GM13977 (cell line): ENCODE measurements around the gene TNFRSF8.

Experiments used
- DNase-seq: peaks from one replicate; pipeline ENCODE4 v3.0.0; 2012; ENCODE audit warnings: low spot score
- in situ Hi-C: fragments of 300-500 bp; cut with MboI; formaldehyde crosslinking; loops from one replicate; pipeline ENCODE4 v1.12.0; 2022; ENCODE audit warnings: low sequenced_read_pairs, low pct_unique_long_range_greater_than_20kb, mixed read lengths, inconsistent platforms; ENCODE audit not compliant: unreplicated experiment
- TF ChIP-seq, protein P1 (sequence below): IDR thresholded peaks from 2 replicates; pipeline ENCODE4 v1.5.1; 2012; ENCODE audit warnings: mild to moderate bottlenecking, control low read depth; ENCODE audit not compliant: insufficient read depth; ENCODE audit errors: extremely low read depth, missing control alignments

TNFRSF8 gene

DNA sequence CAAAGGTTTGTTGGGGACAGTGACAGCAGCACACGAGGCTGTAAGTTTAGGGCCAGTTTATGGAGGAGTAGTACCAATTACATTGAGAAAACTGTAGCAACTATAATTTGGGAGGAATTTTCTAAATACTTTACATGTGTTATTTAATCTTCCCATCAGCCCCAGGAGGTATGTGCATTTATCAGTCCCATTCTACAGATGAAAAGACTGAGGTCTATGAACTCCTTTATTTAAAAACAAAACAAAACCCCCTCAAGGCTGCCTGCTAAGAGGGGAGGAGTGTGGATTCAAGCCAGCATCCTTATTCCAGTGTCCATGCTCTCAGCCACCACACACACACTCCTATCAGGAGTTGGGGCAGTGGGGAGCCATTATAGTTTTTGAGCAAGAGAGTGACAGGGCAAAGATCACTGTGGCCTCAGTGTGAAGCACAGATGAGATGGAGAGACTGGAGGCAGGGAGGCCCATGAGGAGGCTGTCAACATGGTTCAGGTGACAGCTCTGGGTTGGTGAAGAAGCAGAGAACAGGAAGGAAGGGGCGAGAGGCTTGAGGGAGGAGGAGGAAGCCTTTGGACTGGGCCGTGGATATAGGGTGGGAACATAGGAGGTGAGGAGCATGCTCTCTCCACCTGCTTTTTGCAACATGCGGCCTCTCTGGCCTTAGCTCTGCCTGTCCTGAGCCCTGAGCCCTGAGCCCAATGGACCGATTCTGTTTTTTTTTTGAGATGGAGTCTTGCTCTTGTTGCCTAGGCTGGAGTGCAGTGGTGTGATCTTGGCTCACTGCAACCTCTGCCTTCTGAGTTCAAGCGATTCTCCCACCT, 113.4 kb downstream of the TNFRSF8 start:
- in situ Hi-C loops = no loop called here
- TF ChIP-seq, protein P1, sequence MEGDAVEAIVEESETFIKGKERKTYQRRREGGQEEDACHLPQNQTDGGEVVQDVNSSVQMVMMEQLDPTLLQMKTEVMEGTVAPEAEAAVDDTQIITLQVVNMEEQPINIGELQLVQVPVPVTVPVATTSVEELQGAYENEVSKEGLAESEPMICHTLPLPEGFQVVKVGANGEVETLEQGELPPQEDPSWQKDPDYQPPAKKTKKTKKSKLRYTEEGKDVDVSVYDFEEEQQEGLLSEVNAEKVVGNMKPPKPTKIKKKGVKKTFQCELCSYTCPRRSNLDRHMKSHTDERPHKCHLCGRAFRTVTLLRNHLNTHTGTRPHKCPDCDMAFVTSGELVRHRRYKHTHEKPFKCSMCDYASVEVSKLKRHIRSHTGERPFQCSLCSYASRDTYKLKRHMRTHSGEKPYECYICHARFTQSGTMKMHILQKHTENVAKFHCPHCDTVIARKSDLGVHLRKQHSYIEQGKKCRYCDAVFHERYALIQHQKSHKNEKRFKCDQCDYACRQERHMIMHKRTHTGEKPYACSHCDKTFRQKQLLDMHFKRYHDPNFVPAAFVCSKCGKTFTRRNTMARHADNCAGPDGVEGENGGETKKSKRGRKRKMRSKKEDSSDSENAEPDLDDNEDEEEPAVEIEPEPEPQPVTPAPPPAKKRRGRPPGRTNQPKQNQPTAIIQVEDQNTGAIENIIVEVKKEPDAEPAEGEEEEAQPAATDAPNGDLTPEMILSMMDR = no peak
- no peak for DNase-seq

DNA sequence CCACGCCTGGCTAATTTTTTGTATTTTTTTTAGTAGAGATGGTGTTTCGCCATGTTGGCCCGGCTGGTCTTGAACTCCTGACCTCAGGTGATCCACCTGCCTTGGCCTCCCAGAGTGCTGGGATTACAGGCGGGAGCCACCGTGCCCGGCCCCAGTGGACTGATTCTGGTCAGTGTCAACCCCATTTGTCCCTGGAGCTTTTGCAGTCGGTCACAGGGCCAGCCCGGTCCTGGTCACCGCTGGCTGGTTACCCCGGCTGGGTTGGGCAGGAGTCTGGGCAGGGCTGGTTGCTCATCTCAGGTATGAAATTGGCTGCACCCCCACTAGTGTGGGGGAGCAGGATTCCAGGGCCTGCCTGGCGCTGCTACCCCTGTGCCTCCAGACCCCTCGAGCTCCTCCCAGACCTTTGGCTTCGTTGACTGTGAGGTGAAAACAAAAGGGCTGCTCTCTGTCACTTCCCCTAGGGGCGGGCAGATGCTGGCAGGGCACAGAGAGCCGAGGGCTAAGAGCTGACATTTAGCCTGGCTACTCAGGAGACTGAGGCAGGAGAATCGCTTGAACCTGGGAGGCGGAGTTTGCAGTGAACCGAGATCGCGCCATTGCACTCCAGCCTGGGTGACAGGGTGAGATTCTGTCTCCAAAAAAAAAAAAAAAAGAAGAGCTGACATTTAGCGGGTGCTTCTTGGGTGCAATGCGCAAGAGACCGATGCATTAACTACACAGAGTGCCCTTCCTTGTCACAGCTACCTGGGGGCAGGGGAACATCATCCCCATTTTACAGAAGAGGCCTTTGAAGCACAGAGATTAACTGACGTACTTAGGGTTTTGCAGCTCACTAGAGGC, 114.3 kb downstream of the TNFRSF8 start:
- TF ChIP-seq, protein P1 = no peak
- in situ Hi-C loops = no loop called here
- no peak for DNase-seq

DNA sequence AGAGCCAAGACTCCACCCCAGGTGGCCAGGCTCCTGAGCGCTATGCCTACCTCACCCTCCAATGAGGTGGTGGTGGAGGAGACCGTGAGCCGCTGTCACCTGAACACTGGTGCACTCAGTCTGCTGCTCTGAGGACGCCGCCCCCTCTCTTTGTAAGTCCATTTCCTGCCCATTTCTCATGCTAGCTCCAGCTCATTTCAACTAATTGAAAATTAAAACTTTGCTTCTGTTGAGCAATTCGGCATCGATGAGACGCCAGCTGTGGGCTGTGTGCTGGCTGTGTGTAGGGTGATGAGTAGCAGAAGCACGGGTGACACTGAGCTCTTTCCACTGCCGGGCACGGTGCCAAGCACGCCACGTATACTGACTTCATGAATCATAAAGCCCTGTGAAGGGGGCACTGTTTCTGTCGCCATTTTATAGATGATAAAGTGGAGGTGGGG, 114.9 kb downstream of the TNFRSF8 start:
- in situ Hi-C loops = no loop called here
- TF ChIP-seq, protein P1 = no peak
- DNase-seq = no peak

DNA sequence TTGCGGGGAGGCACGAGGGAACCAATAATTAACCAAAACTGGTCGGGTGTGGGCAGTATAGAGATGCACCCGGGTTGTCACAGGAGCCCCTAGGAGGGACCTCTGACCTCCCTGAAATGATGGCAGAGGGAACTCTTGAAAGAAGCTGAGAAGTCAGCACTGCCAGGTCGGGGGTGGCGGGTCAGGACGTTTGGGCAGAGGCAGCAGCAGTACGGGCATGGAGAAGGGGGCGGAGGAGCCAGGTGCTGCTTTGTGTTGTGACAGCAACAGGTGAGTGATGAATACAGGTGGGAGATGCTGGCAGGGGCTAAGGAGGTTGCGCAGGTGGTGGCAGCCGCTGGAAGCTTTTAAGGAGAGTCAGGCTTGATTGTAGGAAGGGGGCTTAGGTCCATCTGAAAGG, 115.4 kb downstream of the TNFRSF8 start:
- TF ChIP-seq, protein P1 = no peak
- in situ Hi-C loops = no loop called here
- no peak for DNase-seq

DNA sequence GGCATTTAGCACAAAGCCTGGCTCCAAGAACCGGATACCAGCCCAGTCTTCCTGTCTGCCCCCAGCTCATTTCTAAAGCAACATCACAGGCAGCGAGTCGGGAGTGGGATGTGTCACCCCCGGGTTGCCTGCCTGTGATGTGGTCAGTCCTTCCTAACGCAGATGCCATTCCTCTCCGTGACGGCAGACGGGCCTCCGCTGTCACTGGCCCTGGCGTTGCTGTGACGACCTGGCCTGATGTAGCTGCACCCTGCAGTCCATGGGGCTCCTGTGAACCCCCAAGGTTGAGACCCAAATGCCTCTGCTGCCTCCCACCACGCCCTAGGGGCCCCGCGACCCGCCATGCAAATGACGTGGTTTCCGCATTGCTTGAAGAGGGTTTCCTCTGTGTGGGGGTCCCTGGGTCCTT, 116.0 kb downstream of the TNFRSF8 start:
- in situ Hi-C loops = no loop called here
- TF ChIP-seq, protein P1 = no peak
- DNase-seq = no peak

DNA sequence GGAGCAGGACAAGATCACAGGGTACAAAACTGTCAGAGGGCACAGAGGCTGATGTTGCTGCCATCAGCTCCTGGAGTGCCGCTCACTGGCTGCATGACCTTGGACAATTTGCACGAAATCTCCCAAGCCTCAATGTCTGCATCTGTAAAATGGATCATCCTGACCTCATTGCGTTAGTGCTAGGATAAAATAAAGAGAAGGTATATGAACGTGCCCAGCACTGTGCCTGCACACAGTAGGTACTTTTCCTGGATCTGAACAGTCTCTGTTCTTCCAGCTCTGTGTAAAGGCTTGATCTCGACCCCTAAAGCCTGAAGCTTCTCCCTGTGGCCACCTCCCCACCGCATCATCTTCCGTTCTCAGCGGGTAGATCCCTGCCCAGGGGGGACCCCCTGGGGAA, 116.6 kb downstream of the TNFRSF8 start:
- in situ Hi-C loops = no loop called here
- TF ChIP-seq, protein P1 = no peak

More for the DNA sequence above, 116.6 kb downstream of the TNFRSF8 start:
- no peak for DNase-seq
